Testis (tissue), 3 donors: ENCODE data around the gene CCN5. TPM values are rescaled to one million over a fixed set of nuclear protein-coding genes. Genes with fewer than 3 reads are reported as not detected.

Source experiments
- DNase-seq: peaks from one replicate; pipeline ENCODE4 v3.0.0-alpha.2; 2019
- H3K27ac ChIP-seq, 2 donors: fragments of 200-600 bp; sonication (generic); one replicate each; pipeline ENCODE4 v1.5.1; 2019
- H3K27me3 ChIP-seq: fragments of 200-600 bp; sonication (generic); one replicate; pipeline ENCODE4 v1.5.1; 2019
- H3K36me3 ChIP-seq: fragments of 200-600 bp; sonication (generic); one replicate; pipeline ENCODE4 v1.5.1; 2017; ENCODE audit warnings: low read depth; ENCODE audit errors: missing control alignments
- H3K4me1 ChIP-seq: fragments of 200-600 bp; sonication (generic); one replicate; pipeline ENCODE4 v1.5.1; 2019
- H3K4me3 ChIP-seq, 2 donors: fragments of 200-600 bp; sonication (generic); one replicate each; pipeline ENCODE4 v1.5.1; 2017 to 2019
- H3K9me3 ChIP-seq: fragments of 200-600 bp; sonication (generic); one replicate; pipeline ENCODE4 v1.5.1; 2017
- POLR2A ChIP-seq: fragments of 450-650 bp; IDR thresholded peaks from one replicate; pipeline ENCODE4 v1.6.1; 2017; ENCODE audit warnings: antibody characterized with exemption, mild to moderate bottlenecking, moderate library complexity
- WGBS, 2 donors: methylation state at CpG; one replicate each; pipeline ENCODE4 v1.1.5; 2018; 5-methylcytosine and 5-hydroxymethylcytosine counted together
- intact Hi-C: fragments of 100-400 bp; cut with DNase I; formaldehyde crosslinking; loops from one replicate; pipeline ENCODE4 v1.15.1; 2023; ENCODE audit warnings: low total_unique reads
- polyA plus RNA-seq: library from polyadenylated mRNA; stranded (reverse); fragments of 350-450 nt; fragmentation: Illumina TruSeq; extraction: RNeasy Lipid Tissue Mini Kit (QIAGEN cat#74804); gene quantifications from one replicate; pipeline ENCODE4 v1.2.3, GENCODE V29; 2014; ENCODE audit warnings: low read depth, low replicate concordance; ENCODE audit not compliant: insufficient read depth
- total RNA-seq, 2 donors: library from RNA; depleted of rRNA; stranded (reverse); fragments of >200 nt; gene quantifications; one replicate each; pipeline ENCODE4 v1.2.3, GENCODE V29; 2016
- TF ChIP-seq, protein P1 (sequence below), 3 experiments: fragments of 450-650 bp in 2 of 3; fragments of 200-600 bp in 1 of 3; sonication (generic) in 1 of 3; IDR thresholded peaks; one replicate each; pipeline ENCODE4 v1.5.1; 2016 to 2019; ENCODE audit warnings: antibody characterized with exemption in 3 of 3, mild to moderate bottlenecking in 2 of 3, moderate library complexity in 1 of 3

The CCN5 gene
- total and polyA plus RNA-seq, 3 donors from 2014 or later: 37.0 to 152 (median 52.0) TPM

DNA sequence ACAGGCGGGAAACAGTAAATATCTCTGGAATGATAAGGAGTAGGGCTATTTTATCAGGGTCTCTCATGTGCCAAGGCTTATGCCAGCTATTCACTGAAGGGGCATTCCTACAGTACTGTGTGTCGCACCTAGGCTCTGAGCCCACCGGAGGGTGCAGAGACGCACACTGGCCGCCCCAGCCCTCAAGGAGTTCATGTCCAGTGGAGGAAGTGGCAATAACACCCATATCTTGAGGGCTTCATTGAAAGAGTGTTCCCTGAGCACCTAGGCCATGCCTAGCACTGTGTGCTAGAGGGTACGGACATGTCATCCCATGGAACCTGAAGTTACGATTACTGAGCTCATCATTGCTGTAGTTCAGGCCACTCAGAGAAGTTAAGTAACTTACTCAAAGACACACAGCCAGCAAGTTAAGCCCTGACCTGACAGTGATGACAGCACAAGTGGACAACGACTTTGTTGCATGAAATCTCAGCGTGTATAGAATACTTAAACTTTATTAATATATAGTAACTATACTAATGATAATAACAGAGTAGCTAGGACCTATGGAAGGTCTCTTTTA lies 8.7 kb downstream of the CCN5 start:
- 85 to 91% methylated on average over 6 to 9 of the region's 9 CpGs for WGBS, 2 donors

DNA sequence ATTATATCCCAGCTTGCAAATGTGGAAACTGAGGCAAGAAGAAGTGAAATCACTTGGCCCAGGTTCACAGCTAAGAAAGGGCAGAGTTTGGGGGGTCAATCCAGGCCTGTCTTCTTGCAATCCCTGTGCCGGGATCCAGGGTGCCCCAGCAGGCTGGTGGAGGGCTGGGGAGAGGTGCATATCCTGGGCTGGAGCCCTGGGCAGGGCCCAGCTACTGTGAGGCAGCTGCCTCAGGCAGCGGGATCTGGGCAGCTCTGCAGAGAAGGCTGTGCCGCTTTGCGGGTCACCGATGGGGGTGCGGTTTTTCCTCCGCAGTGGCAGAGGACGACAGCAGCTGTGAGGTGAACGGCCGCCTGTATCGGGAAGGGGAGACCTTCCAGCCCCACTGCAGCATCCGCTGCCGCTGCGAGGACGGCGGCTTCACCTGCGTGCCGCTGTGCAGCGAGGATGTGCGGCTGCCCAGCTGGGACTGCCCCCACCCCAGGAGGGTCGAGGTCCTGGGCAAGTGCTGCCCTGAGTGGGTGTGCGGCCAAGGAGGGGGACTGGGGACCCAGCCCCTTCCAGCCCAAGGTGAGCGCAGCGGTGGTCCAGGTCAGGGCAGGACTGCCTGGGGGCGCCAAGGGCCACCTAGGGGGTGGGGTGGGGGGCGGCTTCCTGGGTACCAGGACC lies 9.4 kb downstream of the CCN5 start:
- Histone ChIP-seq H3K27ac (no peak overlapping the region), H3K27me3 (no peaks in the 10 kb centered on the region), H3K36me3 (no peaks in the 10 kb centered on the region), H3K9me3 (no peaks in the 10 kb centered on the region), H3K4me3 (peak overlapping the region in 1 of 2 donors; percentile 26), H3K4me1 (peaks cover 8% of the 10 kb centered on the region)
- intact Hi-C loops: no loop called here
- TF ChIP-seq POLR2A: no peak
- TF ChIP-seq, protein P1, sequence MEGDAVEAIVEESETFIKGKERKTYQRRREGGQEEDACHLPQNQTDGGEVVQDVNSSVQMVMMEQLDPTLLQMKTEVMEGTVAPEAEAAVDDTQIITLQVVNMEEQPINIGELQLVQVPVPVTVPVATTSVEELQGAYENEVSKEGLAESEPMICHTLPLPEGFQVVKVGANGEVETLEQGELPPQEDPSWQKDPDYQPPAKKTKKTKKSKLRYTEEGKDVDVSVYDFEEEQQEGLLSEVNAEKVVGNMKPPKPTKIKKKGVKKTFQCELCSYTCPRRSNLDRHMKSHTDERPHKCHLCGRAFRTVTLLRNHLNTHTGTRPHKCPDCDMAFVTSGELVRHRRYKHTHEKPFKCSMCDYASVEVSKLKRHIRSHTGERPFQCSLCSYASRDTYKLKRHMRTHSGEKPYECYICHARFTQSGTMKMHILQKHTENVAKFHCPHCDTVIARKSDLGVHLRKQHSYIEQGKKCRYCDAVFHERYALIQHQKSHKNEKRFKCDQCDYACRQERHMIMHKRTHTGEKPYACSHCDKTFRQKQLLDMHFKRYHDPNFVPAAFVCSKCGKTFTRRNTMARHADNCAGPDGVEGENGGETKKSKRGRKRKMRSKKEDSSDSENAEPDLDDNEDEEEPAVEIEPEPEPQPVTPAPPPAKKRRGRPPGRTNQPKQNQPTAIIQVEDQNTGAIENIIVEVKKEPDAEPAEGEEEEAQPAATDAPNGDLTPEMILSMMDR (IDR thresholded peaks at IDR 0.05): no peak
- no peak for DNase-seq
- WGBS, 2 donors: 52 to 73% methylated on average over 3 to 26 of the region's 26 CpGs

More for the DNA sequence above, 8.7 kb downstream of the CCN5 start:
- Histone ChIP-seq H3K27ac (no peak overlapping the region), H3K9me3 (no peaks in the 10 kb centered on the region), H3K4me3 (no peak overlapping the region), H3K4me1 (peaks cover 8% of the 10 kb centered on the region), H3K27me3 (no peaks in the 10 kb centered on the region), H3K36me3 (no peaks in the 10 kb centered on the region)
- no peak for DNase-seq
- intact Hi-C loops: no loop called here
- no peak for TF ChIP-seq POLR2A
- TF ChIP-seq, protein P1 (IDR thresholded peaks at IDR 0.05): no peak

DNA sequence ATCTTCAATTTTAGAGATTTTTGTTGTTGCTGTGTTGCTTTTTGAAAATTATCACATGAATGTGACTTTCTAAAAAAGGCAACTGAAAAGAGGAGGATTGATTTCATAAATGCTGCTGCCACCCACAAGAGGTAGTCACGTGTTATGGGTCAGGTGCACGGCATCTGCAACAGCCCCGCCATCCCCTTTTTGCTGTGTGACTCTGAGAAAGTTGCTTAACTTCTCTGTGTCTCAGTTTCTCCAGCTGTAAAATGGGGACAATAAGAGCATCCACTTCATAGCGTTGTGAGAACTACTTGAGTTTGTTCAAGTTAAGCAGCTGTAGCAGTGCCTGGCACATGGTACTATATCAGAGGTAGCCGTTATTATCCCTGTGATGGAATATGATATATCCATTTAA lies 10.7 kb downstream of the CCN5 start:
- H3K4me3 ChIP-seq: no peak overlapping the region
- 72 to 75% methylated on average over 5 of the region's 5 CpGs for WGBS, 2 donors
- H3K27ac ChIP-seq: no peak overlapping the region
- DNase-seq: no peak
- no peaks in the 10 kb centered on the region for H3K27me3 ChIP-seq
- intact Hi-C loops: no loop called here
- peaks cover 2% of the 10 kb centered on the region for H3K4me1 ChIP-seq
- no peaks in the 10 kb centered on the region for H3K9me3 ChIP-seq
- TF ChIP-seq, protein P1 (IDR thresholded peaks at IDR 0.05): no peak
- TF ChIP-seq POLR2A: no peak
- no peaks in the 10 kb centered on the region for H3K36me3 ChIP-seq

DNA sequence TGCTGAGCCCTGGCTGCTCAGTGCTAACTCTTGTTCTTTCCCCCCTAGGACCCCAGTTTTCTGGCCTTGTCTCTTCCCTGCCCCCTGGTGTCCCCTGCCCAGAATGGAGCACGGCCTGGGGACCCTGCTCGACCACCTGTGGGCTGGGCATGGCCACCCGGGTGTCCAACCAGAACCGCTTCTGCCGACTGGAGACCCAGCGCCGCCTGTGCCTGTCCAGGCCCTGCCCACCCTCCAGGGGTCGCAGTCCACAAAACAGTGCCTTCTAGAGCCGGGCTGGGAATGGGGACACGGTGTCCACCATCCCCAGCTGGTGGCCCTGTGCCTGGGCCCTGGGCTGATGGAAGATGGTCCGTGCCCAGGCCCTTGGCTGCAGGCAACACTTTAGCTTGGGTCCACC lies 11.9 kb downstream of the CCN5 start:
- DNase-seq: no peak
- intact Hi-C loops: no loop called here

More for the DNA sequence above, 11.9 kb downstream of the CCN5 start:
- H3K27ac ChIP-seq: no peak overlapping the region
- WGBS, 2 donors: 93 to 94% methylated on average over 6 to 11 of the region's 11 CpGs
- peaks cover 5% of the 10 kb centered on the region for H3K4me1 ChIP-seq
- TF ChIP-seq, protein P1 (IDR thresholded peaks at IDR 0.05): no peak
- no peak for TF ChIP-seq POLR2A
- H3K36me3 ChIP-seq: no peaks in the 10 kb centered on the region
- H3K27me3 ChIP-seq: no peaks in the 10 kb centered on the region
- H3K4me3 ChIP-seq: no peak overlapping the region
- no peaks in the 10 kb centered on the region for H3K9me3 ChIP-seq
